ENCODE measurements around the gene WDR82.

DNA sequence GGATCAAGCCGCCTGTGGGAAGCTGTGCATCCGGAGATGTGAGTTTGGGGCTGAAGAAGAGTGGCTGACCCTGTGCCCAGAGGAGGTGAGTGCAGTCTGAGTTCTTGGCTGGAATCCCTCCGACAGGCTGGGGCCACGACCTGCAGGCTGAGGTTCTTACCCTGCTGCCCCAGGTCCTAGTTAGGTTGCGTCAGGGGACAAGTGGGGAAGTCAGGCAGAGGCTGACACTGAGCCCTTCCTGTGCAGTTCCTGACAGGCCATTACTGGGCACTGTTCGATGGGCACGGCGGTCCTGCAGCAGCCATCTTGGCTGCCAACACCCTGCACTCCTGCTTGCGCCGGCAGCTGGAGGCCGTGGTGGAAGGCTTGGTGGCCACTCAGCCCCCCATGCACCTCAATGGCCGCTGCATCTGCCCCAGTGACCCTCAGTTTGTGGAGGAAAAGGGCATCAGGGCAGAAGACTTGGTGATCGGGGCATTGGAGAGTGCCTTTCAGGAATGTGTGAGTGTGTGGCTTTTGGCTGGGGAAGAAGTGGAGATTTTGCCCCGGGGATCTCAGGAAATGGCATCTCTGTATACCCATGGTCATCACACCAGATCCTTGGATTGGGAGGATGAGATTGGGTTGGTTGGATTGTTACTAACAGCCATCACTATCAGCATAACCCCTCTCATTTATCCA lies 31.6 kb downstream of the WDR82 start:
- TF ChIP-seq, protein P1, sequence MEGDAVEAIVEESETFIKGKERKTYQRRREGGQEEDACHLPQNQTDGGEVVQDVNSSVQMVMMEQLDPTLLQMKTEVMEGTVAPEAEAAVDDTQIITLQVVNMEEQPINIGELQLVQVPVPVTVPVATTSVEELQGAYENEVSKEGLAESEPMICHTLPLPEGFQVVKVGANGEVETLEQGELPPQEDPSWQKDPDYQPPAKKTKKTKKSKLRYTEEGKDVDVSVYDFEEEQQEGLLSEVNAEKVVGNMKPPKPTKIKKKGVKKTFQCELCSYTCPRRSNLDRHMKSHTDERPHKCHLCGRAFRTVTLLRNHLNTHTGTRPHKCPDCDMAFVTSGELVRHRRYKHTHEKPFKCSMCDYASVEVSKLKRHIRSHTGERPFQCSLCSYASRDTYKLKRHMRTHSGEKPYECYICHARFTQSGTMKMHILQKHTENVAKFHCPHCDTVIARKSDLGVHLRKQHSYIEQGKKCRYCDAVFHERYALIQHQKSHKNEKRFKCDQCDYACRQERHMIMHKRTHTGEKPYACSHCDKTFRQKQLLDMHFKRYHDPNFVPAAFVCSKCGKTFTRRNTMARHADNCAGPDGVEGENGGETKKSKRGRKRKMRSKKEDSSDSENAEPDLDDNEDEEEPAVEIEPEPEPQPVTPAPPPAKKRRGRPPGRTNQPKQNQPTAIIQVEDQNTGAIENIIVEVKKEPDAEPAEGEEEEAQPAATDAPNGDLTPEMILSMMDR (IDR thresholded peaks at IDR 0.05) = no peak
- TF ChIP-seq POLR2AphosphoS5 (IDR thresholded peaks at IDR 0.05) = no peak
- no peak for TF ChIP-seq EP300 (IDR thresholded peaks at IDR 0.05; ENCODE audit: low read depth)
- no peak for TF ChIP-seq POLR2A (IDR thresholded peaks at IDR 0.05)
